GM12873 (cell line): ENCODE data around the gene NONO.

ENCODE experiments used
- CTCF ChIP-seq: IDR thresholded peaks from 2 replicates; pipeline ENCODE4 v1.5.1; 2012; ENCODE audit warnings: low read depth, mild to moderate bottlenecking, moderate library complexity, low read length, control low read depth; ENCODE audit not compliant: insufficient read depth; ENCODE audit errors: missing control alignments

NONO gene

DNA sequence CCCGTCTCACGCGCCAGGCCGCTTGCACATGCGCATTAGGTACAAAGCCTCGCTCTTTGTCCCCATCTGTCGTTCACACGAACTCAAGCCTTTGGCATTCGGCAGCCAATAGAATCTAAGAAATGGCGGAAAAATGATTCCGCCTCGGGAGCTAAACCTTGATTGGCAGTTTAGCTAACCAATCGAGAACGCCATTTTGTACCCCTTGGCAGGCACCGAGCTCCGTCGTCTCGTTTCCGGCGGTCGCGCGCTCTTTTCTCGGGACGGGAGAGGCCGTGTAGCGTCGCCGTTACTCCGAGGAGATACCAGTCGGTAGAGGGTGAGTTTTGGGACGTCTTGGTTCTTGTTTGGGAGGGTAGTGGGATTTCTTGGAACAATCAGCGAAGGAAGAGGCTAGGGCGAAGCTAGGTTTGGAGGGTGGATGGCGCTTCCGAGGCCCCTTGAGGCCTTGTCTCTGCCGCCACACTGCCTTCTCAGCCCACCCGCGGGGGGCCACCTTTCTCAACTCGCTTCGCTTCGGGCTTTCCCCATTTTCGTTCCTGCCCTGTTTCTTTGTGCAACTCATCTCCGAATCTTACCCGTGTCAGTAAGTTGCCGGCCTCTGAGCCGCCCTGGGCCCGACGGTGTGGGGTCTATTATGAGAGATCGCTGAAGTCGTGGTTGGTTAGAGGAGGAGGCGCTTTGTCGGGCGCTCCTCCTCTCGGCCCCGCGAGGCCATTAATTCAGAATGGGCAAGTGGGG is at the start of gene NONO:
Gene NONO (plus strand): TSS at position 233 of the 741 bp plus-strand sequence. CDS start 7,003 bp downstream, outside the sequence.
- TF ChIP-seq CTCF: no peak

- no peak for TF ChIP-seq CTCF
Measured at GRCh38 chrX:71235482-71235881, 48.0 kb upstream of the NONO start.

GRCh38 chrX:71236836-71237235 is 46.6 kb upstream of the NONO start:
- TF ChIP-seq CTCF: no peak

DNA sequence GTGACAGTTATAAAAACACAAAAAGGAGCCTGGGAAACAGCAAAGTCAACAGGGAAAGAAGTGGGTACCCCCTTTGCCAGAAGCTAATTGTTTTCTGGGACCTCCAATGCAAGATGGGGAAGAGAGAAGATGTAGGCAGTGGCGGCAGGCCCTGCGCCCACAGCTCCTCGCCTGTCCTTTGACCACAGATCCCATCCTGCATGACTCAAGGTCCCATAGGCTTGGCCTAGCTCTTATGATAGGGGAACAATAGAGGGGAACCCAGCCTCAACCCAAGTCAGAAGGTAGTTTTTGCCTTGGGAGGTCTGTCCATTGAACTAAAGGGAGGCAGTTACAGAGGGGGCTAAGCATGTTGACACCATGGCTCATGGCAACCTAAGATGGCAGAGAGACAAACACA is 43.7 kb upstream of the NONO start:
- no peak for TF ChIP-seq CTCF

- no peak for TF ChIP-seq CTCF
Measured at GRCh38 chrX:71241301-71241700, 42.1 kb upstream of the NONO start.

DNA sequence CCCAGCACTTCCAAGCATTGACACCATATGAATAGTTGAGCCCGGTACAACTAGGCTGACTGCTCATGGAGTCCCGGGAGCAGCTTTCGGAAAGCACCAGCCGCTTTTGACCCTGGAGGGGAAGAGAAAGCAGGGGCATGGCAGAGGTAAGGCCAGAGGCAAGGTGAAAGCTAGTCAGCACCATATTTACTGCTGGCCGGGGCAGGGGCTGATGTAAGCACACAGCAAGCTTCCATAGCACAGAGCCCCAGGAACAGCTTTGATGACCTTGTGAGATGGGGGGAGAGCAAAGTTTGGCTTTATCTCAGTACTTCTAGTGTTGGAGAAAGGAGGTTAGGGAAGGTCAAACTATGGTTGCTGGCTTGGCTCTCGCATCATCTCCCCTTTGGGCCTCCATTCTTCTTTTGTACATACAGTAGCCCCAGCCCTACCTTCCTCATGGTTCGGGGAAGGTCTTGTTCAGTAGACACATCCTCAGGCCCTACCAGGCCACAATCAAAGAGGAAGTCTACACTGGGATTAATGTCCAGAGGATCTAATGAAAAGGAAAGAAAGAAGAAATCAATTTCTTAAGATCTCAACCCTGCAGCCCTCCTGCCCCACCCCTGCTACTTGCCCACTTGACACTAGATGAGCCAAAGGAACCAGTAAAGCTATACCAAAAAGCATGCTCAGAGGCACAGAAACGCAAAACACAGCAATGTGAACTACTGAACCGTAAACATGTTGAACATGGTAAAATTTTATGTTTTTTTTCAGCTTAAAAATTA is 38.9 kb upstream of the NONO start:
- TF ChIP-seq CTCF: no peak

- TF ChIP-seq CTCF: no peak
Measured at GRCh38 chrX:71245159-71245558, 38.3 kb upstream of the NONO start.
